Posterior cingulate gyrus (tissue), 11 donors: ENCODE measurements around the gene CLIC1.

Source experiments
- DNase-seq, 10 donors: peaks; one replicate each; pipeline versions ENCODE4 v3.0.0 to v3.0.0-alpha.2; 2020 to 2021; ENCODE audit warnings: mixed read lengths in 3 of 10
- intact Hi-C: fragments of 100-400 bp; cut with DNase I; formaldehyde crosslinking; loops from one replicate; pipeline ENCODE4 v1.15.1; 2023

CLIC1 gene

DNA sequence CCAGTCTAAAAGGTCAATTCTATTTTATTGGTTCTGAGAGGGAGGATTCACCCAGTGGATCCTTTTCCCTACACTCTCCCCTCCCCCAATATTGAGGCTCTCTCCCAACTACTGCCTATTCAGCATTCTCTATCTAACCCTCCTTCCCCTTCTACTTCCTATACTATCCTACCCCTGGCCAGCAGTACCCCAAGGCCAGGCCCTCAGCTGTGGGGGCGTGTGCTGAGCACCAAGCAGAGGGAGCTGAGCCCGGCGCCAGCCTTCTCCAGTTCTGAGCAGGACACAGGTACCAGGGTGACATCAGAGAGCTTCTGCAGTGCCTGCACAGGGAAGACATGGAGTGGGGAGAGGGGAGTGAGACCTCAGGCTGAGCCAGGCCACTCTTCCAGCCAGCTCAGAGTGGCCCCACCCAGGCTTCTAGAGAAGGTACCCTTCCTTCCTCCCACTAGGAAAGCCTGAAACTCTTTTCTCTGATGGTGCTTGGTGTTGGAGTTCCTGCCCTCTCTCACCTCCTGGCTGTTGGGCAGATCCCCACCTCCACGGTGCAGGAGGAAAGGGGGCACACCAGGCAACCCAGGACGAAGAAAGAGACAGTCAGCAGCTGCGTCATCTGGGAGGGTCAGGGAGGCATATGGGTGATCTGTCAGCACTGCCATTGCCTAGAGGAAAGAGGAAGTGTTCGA lies 9.2 kb downstream of the CLIC1 start:
- peak in 1 of 10 donors; percentile 69 for DNase-seq
- intact Hi-C loops = loop anchor here (5.0 kb wide), 1 partner anchor 105 kb away; no protein-coding TSS in a partner anchor

DNA sequence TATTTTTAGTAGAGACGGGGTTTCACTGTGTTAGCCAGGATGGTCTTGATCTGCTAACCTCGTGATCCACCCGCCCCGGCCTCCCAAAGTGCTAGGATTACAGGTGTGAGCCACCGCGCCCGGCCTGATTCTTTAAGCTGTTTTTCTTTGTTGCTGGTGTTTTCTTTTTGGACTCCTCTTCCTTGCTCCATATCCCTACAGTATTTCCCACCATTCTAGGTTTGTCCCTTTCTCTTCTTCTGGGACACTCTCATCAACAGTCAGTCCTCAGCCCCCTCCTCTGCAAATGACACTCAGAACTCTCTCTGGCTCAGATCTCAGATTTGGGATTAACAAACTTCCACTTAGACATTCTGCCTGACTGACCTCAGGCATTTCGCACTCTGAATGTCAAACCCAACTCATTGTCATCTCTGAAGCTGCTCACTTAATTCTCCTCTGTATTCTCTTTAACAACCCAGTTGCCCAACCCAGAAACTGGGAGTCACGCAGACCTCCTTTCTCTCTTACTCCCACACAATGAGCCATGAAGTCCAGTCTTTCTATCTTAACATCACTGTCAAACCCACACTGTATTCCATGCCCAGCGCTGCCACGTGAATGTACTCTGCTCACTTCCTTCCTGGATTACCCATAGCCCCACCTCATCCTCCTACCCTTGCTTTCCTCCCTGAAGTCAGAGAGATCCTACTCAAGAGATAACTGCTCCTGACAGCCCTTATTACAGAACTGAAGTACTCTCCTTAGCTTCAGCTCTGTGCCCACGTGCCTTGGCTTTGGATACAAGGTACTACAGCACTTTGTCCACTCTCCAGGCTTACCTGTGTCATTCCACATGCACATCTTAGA lies 10.6 kb downstream of the CLIC1 start:
- intact Hi-C loops = loop anchor here (5.0 kb wide), 1 partner anchor 107 kb away; no protein-coding TSS in a partner anchor
- peak in 1 of 10 donors; percentile 52 for DNase-seq

DNA sequence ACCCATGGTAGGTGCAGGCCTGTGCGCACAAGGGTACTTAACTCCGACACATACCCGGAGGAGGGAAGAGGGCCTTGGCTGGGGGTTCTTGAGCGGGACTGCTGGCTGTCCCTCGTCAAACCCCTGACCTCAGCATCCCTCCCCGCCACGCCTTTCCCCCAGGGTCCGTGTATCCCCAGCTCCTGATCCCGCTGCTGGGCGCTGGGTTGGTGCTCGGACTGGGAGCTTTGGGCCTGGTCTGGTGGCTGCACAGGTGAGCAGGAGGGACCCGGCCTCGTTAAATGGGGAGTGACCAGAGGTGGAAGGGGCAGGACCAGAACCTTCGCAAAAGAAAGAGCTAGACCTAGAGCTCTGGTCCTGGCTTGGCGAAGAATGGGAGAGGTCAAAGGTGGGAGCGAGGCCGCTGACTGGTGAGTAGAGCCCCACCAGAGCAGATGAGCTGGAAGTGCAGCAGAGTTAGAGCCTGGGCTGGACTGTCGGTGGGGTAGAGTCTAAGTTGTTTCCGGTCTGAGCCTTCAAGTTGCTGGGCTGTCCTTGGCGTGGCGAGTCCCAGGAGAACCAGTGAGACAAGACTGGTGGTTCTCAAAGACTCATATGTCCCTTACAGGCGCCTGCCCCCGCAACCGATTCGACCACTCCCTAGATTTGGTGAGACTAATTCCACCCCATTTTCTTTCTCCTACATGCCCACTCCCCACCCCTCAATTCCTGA lies 12.2 kb downstream of the CLIC1 start:
- intact Hi-C loops = no loop called here
- DNase-seq = peak in 1 of 10 donors; percentile 85

DNA sequence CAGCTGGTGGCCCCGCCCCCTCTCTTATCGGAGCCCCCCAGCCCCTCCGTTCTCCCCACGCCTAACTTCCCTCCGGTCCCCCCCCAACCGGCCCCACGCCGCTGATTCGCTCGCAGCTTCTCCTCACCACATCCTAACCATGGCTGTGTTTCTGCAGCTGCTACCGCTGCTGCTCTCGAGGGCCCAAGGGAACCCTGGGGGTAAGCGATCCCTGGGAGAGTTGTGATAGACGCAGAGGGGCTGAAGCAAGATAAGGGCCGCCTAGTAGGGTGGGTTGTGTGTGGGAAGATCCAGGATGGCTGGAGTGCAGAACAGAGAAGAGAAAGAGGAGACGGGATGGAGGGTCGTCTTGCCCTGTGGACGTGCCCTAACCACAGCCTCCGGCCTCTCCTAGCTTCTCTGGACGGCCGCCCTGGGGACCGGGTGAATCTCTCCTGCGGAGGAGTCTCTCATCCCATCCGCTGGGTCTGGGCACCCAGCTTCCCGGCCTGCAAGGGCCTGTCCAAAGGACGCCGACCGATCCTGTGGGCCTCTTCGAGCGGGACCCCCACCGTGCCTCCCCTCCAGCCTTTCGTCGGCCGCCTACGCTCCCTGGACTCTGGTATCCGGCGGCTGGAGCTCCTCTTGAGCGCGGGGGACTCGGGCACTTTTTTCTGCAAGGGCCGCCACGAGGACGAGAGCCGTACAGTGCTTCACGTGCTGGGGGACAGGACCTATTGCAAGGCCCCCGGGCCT lies 12.9 kb downstream of the CLIC1 start, which contains the start of gene MPIG6B:
MPIG6B (plus strand) TSS at position 129 of the 735 bp plus-strand sequence; CDS start at position 140, 11 bp downstream.
- intact Hi-C loops = no loop called here
- DNase-seq = peak in 1 of 10 donors; percentile 82

DNA sequence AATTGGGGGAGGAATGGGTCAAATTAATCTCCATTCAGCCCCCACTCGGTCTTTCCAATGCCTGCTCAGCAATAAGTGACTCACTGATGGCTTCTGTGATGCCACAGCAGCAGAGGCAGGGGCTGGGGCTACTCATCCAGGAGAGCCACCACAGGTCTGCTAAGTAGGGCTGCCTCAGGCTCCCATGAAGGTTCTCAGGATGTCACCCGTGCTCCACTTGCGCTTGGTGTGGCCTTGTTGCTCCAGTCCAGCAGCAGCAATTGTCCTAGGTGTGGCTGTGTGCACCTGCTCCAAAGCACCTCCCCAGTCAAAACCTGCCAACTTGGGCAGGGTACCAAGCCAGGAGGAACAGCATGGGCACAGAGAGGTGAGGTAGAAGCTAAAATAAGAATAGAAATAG lies 14.2 kb downstream of the CLIC1 start:
- intact Hi-C loops = no loop called here
- DNase-seq = peak in 1 of 10 donors; percentile 55

DNA sequence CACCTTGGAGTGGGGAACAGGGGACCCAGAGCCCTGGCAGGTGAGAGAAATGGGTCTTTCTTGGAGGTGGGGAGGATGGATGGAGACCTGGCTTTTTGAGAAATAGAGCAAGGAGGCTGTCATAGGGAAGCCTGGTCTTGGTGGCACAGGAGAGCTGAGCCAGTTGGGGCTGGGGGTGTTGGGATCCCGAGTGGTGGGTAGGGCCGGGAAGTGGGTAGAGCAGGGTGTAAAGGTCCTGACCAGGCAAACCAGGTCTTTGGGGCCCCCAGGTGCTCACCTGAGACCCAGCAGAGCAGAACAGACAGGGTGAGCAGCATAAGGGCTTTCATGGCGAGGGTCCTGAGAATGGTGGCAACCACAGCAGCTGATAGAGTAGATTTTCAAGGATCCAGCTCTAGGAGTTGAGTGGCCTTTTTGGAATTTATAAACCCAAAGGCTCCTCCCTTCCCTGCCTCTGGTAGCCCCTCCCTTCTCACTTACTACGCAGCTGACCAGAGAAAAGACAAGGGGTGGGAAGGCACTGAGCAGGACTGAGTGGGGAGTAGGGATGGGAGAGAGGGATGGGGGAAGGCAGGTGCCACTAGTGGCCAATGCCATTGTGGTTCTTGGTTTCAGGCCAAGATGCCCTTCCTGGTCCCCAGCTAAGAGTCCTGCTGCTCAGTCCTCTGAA lies 14.8 kb downstream of the CLIC1 start, which contains the start of gene LY6G6C:
LY6G6C (minus strand) TSS at position 396 of the 670 bp plus-strand sequence; CDS start at position 329, 67 bp downstream.
- peak in 1 of 10 donors; percentile 56 for DNase-seq
- intact Hi-C loops = no loop called here

DNA sequence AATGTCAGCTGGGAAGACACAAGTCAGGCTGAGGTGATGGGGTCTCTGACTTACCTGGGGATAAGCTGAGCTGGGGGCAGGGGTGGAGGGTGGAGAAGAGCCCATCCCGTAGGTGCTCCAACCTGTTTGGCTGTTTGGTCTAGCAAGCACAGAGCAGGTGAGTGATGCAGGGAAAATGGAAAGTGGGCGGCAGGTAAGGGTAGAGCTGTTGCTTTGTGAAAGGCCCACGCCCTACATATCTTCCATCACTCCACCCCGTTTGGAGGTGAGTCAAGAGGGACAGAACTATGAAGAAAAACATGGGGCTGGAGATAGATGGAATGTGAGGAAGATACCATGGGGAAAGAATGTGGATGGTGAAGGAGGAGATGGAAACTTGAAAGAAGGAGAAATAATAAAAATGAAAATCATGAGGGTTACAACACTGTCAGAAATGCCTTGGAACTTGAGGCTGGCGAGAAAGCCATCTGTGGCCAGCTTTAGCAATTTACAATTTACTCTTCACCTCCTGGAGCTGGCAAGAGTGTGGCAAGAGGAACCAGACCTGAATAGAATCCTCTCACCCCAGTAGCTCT lies 16.0 kb downstream of the CLIC1 start:
- intact Hi-C loops = no loop called here
- DNase-seq = peak in 1 of 10 donors; percentile 34

DNA sequence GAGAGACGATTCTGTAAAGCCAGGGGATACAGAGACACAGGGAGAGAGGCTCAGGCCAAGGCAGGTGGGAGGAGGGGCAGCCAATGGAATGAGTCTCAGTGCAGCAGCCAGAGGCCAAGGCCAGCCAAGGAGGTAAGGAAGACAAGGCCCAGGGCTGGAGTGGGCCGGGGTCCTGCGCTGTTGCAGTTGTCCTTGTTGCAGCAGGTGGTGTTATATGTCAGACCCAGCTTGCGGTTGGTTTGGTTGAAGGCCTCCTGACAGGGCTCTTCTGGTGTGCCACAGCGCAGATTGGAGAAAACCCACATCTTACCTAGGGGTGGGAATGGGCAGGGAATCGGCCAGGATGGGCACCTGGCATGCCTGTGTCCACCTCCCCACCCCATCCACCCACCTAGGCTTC lies 17.3 kb downstream of the CLIC1 start:
- DNase-seq = peak in 1 of 10 donors; percentile 58
- intact Hi-C loops = no loop called here

DNA sequence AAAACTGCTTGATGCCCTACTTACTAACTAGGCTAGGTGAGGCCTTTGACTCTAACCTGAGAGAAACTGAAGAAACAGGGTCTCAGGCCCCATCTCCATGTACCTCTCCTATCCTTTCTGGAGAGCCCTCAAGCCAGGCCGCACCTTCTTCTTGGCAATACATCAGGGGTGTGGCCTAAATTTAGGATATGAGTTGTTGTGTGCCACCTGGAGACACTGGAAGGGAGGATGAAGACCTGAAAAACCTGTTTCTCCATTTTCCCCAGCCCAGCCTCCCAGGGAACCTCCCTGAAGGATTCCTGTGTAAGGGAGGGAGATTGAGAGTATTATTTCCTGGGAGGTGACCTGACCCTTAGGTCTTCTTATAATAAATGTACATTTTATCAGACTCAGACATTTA lies 18.1 kb downstream of the CLIC1 start:
- DNase-seq = peak in 1 of 10 donors; percentile 8
- intact Hi-C loops = no loop called here

DNA sequence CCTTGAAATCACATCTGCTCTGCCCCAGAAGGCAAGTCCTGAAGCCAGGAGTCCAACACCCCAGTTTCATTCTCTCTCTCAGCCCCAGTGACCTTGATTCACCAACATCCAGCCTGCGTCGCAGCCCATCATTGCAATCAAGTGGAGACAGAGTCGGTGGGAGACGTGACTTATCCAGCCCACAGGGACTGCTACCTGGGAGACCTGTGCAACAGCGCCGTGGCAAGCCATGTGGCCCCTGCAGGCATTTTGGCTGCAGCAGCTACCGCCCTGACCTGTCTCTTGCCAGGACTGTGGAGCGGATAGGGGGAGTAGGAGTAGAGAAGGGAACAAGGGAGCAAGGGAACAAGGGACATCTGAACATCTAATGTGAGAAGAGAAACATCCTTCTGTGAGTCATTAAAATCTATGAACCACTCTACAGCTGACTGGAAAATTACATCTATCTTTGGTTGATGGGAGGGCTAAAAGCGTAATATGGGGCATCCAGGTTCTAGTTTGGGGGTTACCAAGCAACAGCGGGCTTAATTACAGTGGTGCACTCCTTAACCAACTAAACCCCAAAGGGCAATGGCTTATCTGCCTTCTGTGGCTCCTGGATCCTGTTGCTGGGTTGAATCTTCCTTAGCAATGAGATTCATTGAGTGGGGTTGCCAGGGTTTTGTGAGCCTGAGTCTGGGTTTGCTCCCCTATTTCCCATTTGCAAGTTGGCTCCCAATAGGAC lies 18.7 kb downstream of the CLIC1 start:
- intact Hi-C loops = no loop called here
- DNase-seq = peak in 1 of 10 donors; percentile 55

DNA sequence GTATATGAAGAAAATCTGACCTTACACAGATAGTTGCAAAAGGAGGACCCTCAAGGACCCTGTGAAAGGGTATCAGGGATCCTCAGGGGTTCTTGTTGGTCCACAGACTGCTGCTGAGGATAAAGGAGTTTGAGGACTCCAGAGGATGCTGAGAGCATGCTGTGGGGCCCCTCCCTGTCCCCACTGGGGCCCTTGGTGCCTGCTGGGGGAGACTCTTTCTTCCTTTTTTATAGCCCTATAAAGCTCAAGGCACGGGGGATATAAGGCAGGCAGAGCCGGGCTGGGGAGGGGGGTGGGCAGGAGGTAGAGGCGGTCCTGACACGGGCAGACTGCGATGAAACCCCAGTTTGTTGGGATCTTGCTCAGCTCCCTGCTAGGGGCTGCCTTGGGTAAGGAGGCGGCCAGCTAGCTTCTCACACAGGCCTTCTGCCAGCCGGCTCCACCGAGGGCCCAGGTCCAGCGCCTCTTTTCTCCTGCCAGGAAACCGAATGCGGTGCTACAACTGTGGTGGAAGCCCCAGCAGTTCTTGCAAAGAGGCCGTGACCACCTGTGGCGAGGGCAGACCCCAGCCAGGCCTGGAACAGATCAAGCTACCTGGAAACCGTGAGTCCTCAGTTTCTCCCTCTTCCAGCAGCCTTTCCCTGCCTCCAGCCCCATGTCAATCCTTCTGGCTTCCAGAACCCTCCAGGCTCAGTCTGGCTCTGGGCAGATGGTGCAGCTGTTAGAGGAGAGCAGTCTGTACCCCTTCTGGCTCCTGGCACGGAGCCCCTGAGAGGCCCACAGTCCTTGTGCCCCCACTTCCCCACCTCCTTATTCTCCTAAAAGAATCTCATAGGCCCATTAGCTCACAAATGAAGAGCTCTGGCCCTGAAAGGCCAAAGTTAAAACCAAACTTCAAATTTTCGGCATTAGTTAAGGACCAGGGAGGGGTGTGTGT lies 21.0 kb downstream of the CLIC1 start, which contains the start of gene LY6G6D:
LY6G6D (plus strand) TSS at position 327 of the 937 bp plus-strand sequence; CDS start at position 335, 8 bp downstream.
- no peak for DNase-seq
- intact Hi-C loops = no loop called here

DNA sequence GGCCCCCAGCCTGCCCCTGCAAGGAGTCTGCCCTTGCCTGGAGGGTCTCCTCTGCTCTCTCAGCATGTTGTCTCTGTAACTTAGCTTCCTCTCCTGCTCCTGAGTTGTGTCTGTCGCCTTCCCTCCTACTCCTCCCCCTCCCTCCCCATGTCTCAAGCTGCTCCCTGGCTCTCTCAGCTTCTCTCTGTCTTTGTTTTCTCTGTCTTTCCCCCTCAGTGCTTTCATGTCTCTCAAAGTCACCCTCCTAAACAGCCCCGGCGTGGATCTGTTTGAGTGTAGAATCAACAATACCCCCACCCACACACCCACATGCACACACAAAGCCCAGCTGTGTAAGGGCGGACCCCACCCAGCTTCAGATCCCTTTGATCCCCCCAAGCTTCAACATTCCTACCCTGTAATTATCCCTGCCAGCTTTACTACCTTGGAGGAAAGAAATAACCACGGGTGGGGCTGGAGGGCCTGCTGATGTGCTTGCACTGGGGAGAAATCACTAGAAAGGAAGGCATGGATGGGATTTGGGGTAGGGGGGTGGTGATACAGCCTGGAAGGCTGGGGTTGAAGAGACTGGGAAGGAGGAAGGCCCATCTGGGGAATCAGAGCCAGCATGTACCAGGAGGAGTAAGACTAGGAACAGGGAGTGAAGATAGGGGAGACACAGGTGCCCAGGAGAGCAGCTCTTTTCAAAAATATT lies 22.2 kb downstream of the CLIC1 start:
- no peak for DNase-seq
- intact Hi-C loops = no loop called here

DNA sequence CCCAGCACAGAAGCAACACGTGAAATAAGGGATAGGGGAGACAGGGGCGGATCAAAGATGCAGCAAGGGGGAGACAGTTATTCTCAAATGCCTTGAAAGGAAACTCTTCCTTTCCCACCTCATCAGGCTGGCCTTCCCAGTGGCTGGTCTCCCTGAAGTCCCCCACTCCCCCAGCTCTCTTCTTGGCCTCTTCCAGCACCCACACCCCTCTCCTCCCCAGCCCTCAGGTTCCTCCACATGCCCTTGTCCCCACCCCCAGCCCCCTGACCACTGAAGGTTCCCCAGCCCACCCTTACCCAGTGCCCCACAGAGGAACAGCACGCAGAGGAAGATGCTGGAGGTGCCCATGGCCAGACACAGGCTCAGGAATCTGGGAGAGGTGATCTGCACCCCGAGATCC lies 22.9 kb downstream of the CLIC1 start:
- intact Hi-C loops = no loop called here
- DNase-seq = no peak

DNA sequence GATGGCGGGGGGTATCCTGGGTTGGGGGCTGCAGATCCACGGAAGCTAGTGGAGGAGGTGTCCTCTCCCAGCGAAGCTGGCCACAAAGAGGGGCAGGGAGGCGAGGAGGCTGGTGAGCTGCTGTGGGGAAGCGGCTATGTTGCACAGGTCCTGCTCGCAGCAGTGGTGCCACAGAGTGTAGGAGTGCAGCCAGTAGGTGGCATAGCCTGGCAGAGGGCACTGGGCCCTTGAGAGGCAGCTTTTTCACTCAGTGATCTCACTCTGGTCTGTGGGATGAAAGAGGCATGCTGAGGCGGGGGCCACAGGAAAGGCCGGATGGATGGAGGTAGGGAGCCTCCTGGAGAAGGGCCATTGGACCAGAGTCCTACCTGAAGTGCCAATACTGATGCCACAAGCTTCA lies 24.0 kb downstream of the CLIC1 start:
- no peak for DNase-seq
- intact Hi-C loops = no loop called here

DNA sequence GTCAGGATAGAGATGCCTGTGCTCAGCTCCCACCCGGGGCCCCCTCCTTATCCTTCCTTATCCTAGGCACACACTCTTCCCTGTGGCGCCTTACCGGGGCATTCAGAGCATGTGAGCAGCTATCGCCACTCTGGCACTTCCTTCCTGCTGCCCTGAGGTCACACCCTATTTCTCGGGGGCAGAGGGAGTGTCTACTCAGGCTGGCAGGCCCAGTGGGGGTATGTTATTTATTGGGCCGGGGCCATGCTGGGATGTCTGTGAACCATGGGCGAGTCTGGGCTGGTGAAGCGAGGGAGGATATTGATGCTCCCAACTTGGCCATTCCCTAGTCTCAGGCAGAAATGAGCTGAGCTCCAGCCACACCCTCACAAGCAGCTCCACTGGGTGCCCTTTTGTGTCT lies 25.1 kb downstream of the CLIC1 start:
- DNase-seq = no peak
- intact Hi-C loops = no loop called here

DNA sequence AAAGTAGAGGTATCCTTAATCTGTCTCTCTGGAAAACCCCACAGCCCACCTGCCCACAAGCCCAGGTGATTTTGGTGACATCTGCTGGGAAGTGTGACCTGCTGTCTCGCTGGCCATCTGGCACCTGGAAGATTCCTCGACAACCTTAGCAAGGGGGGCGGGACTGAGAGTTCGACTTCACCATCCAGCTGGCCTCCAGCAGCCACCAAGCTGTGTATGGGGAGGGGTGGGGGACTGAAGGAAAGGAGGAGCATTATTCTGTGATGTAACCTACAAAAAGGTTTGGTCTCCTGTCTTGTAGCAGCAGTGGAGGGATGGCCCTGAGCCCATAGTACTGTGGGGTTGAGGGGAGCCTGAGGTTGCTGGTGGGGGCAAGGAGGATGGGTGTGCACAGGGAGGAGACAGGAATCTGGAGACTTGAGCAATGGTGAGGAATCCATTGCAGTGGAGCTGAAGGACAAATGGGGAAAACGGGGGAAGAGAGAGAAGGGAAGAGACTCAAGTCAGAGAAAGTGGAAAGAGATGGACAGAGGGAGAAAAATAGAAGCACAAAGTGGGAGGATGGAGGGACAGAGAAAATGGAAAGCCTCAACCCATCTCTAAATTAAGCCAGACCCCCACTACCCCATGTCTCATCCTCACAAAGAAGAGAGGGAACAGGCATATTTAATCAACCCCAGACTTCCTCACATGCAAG lies 25.7 kb downstream of the CLIC1 start:
- intact Hi-C loops = no loop called here
- DNase-seq = peak in 1 of 10 donors; percentile 47
